ENCODE data around the gene ELP6.
"Not testable (repeated sequence)": the region's sequence is repeated elsewhere in the genome, so short reads cannot be mapped to it uniquely, and the experiment has no call there.

Gene ELP6

DNA sequence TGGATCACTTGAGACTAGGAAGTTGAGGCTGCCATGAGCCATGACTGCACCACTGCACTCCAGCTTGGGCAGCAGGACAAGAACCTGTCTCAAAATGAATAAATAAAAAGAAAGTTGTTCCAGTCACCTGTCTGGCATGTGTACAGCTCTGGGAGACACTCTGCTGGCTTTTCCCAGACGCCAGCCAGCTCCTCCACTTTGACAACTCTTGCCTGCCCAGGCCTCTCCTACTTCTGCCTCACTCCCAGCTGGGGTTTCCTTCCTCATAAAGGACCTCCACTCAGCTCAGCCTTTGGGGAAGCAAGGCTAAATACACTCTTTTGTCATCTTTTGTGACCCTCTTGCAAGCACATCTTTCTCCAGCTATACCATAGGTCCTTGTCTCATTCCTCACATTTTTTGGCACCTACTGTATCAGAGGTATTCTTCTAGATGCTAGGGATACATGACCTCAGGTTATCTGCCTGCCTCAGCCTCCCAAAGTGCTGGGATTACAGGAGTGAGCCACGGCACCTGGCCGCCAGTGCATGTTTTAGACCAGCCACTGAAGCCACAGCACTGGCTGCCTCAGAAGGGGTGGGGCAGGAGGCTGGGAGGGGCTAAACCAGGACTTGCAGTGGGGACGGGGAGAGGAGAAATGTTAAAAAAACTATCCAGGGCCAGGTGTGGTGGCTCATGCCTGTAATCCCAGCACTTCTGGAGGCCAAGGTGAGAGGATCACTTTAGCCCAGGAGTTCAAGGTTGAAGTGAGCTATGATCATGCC lies 10.0 kb upstream of the ELP6 start:
- DNase-seq = no peak
- Mint-ChIP-seq H3K27me3 (no peaks in the 10 kb centered on the region), H3K36me3 (peaks cover 0 to 3% of the 10 kb centered on the region in 2 donors), H3K4me3 (no peak overlapping the region), H3K27ac (no peak overlapping the region), H3K4me1 (peaks cover 8 to 17% of the 10 kb centered on the region in 2 donors), H3K9me3 (peaks cover 4 to 5% of the 10 kb centered on the region in 2 donors)
- no peak for ATAC-seq (replicated peaks)

DNA sequence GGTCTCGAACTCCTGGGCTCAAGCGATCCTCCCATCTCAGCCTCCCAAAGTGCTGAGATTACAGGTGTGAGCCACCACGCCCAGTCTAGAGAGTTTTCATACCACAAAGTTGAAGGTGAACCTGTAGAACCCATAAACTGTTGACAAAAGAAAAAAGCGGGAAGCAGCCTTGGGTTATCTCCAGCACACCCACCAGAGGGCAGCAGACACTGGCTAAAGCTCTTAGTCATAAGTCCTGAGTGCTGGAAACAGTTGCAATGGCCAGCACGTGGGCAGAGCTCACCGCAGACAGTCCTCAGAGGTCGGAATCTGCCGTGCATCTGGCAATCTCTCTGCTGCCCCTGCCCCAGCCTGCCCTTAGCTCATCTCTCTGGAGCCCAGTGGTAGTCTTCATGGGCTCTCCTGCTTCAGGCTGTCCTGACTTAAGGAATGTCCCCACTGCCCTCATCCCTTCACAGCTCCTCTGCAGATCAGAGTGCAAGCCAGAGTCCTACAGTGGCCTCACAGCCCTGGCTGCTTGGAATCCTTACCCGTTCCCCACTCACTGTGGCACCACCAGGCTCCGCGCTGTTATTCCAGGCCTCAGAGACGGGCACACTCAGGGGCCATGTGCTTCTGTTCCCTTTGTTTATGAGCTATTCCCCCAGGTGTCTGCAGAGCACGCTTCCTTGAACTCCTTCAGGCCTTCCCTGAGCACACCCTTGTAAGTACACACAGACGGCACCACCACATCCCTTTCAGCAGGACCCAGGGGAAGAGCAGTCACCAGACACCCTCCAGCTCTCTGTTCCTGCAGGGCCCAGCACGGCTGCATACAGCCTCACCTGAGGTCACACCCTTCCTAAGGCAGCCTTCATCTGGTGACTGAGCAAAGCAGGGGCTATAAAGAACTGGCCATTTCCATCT lies 8.8 kb upstream of the ELP6 start:
- Mint-ChIP-seq H3K4me1 (peaks cover 8 to 17% of the 10 kb centered on the region in 2 donors), H3K9me3 (no peaks in the 10 kb centered on the region), H3K36me3 (no peaks in the 10 kb centered on the region), H3K27ac (no peak overlapping the region), H3K4me3 (no peak overlapping the region), H3K27me3 (no peaks in the 10 kb centered on the region)
- ATAC-seq (replicated peaks) = peak; percentile 98
- DNase-seq = peak; percentile 73

GRCh38 chr3:47520756-47521155 lies 7.2 kb upstream of the ELP6 start:
- ATAC-seq (replicated peaks) (no peak), DNase-seq (no peak)
- peaks cover 6 to 14% of the 10 kb centered on the region in 2 donors for H3K4me1 Mint-ChIP-seq
- H3K36me3 Mint-ChIP-seq = no peaks in the 10 kb centered on the region
- no peak overlapping the region for H3K4me3 Mint-ChIP-seq
- no peaks in the 10 kb centered on the region for H3K9me3 Mint-ChIP-seq
- no peaks in the 10 kb centered on the region for H3K27me3 Mint-ChIP-seq
- H3K27ac Mint-ChIP-seq = no peak overlapping the region

GRCh38 chr3:47517937-47518336 lies 4.4 kb upstream of the ELP6 start:
- no peaks in the 10 kb centered on the region for H3K27me3 Mint-ChIP-seq
- ATAC-seq (replicated peaks) (no peak), DNase-seq (no peak)
- H3K4me3 Mint-ChIP-seq = no peak overlapping the region
- peaks cover 0 to 3% of the 10 kb centered on the region in 2 donors for H3K36me3 Mint-ChIP-seq
- H3K27ac Mint-ChIP-seq = no peak overlapping the region
- H3K4me1 Mint-ChIP-seq = peaks cover 6 to 21% of the 10 kb centered on the region in 2 donors
- H3K9me3 Mint-ChIP-seq = no peaks in the 10 kb centered on the region

GRCh38 chr3:47515864-47516319 lies 2.4 kb upstream of the ELP6 start:
- no peak for ATAC-seq (replicated peaks)
- Mint-ChIP-seq H3K4me3 (no peak overlapping the region), H3K4me1 (peaks cover 12 to 16% of the 10 kb centered on the region in 2 donors), H3K27ac (no peak overlapping the region), H3K27me3 (no peaks in the 10 kb centered on the region), H3K9me3 (no peaks in the 10 kb centered on the region), H3K36me3 (peaks cover 0 to 3% of the 10 kb centered on the region in 2 donors)
- DNase-seq = no peak

GRCh38 chr3:47515100-47515499 lies 1.6 kb upstream of the ELP6 start:
- DNase-seq (no peak), ATAC-seq (replicated peaks) (no peak)
- no peaks in the 10 kb centered on the region for H3K27me3 Mint-ChIP-seq
- H3K4me1 Mint-ChIP-seq = peaks cover 12 to 16% of the 10 kb centered on the region in 2 donors
- H3K27ac Mint-ChIP-seq = peak overlapping the region; percentile 95
- H3K9me3 Mint-ChIP-seq = no peaks in the 10 kb centered on the region
- peak overlapping the region; percentile 65 to 83 for H3K4me3 Mint-ChIP-seq
- peaks cover 4 to 8% of the 10 kb centered on the region in 2 donors for H3K36me3 Mint-ChIP-seq

DNA sequence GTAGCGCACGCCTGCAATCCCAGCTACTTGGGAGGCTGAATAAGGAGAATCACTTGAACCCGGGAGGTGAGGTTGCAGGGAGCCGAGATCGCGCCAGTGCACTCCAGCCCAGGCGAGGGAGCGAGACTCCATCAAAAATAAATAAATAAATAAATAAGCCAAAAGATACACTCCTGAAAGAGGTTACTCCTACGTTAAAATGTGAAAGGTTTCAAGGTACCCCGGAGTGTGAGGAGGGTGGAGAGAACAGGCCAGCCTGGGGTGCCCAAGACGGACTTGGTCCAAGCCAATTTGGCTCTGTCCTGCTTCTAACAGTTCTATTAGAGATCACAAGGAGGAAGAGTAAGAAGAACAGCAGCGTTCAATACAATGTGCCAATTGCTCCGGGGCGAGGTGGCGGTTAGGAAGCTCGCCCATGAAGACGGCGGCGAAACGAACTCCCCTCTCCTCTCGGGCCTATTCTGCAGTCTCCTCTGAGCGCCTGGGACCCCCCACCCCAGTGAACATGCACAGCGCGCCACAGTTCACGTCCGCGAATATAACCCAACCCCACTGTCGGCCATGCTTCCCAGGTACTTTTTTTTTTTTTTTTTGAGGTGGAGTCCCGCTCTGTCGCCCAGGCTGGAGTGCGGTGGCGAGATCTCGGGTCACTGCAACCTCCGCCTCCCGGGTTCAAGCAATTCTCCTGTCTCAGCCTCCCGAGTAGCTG lies 942 bp downstream of the ELP6 start:
- Mint-ChIP-seq H3K9me3 (no peaks in the 10 kb centered on the region), H3K27me3 (no peaks in the 10 kb centered on the region), H3K4me1 (peaks cover 12 to 16% of the 10 kb centered on the region in 2 donors), H3K4me3 (peak overlapping the region; percentile 89 to 94), H3K27ac (peak overlapping the region; percentile 99), H3K36me3 (peaks cover 12 to 18% of the 10 kb centered on the region in 2 donors)
- ATAC-seq (replicated peaks) (peak; percentile 26 to 28), DNase-seq (no peak)

- not testable (repeated sequence) for ATAC-seq (replicated peaks); DNase-seq; H3K27ac Mint-ChIP-seq; H3K4me1 Mint-ChIP-seq; H3K27me3 Mint-ChIP-seq; H3K9me3 Mint-ChIP-seq; H3K4me3 Mint-ChIP-seq
- H3K36me3 Mint-ChIP-seq = peaks cover 25 to 48% of the 10 kb centered on the region in 2 donors
Observed at GRCh38 chr3:47505267-47505666, 8.2 kb downstream of the ELP6 start.

GRCh38 chr3:47504113-47504512 lies 9.4 kb downstream of the ELP6 start:
- H3K27ac Mint-ChIP-seq = no peak overlapping the region
- H3K9me3 Mint-ChIP-seq = no peaks in the 10 kb centered on the region
- peaks cover 22 to 51% of the 10 kb centered on the region in 2 donors for H3K36me3 Mint-ChIP-seq
- H3K4me3 Mint-ChIP-seq = no peak overlapping the region
- no peaks in the 10 kb centered on the region for H3K27me3 Mint-ChIP-seq
- ATAC-seq (replicated peaks) (no peak), DNase-seq (no peak)
- peaks cover 0 to 2% of the 10 kb centered on the region in 2 donors for H3K4me1 Mint-ChIP-seq

DNA sequence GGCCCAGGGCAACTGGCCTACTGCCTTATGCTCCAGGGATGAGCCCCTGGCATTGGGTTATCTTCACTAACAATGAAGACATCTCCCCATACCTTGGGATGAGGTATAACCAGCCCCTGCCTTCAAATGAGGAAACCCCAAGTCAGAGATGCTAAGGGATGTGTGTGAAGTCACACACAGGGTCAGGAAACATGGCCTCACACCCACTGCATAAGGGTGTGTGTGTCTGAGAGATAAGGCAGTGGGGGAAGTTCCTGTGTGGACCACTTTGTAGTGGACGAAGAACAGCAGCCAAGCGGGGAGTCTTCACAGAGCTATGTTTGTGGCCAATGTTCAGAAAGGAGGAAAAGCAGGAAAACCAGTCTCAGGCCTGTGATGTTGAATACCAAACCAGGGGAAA lies 10.5 kb downstream of the ELP6 start:
- Mint-ChIP-seq H3K27me3 (no peaks in the 10 kb centered on the region), H3K4me3 (no peak overlapping the region), H3K4me1 (peaks cover 0 to 2% of the 10 kb centered on the region in 2 donors), H3K36me3 (peaks cover 27 to 58% of the 10 kb centered on the region in 2 donors), H3K9me3 (no peaks in the 10 kb centered on the region), H3K27ac (no peak overlapping the region)
- ATAC-seq (replicated peaks) (no peak), DNase-seq (no peak)

GRCh38 chr3:47496892-47497291 lies 16.6 kb downstream of the ELP6 start:
- H3K4me3 Mint-ChIP-seq = no peak overlapping the region
- DNase-seq (no peak), ATAC-seq (replicated peaks) (no peak)
- no peak overlapping the region for H3K27ac Mint-ChIP-seq
- H3K27me3 Mint-ChIP-seq = no peaks in the 10 kb centered on the region
- H3K4me1 Mint-ChIP-seq = peaks cover 3 to 7% of the 10 kb centered on the region in 2 donors
- peaks cover 26 to 45% of the 10 kb centered on the region in 2 donors for H3K36me3 Mint-ChIP-seq
- H3K9me3 Mint-ChIP-seq = no peaks in the 10 kb centered on the region

- DNase-seq (no peak), ATAC-seq (replicated peaks) (no peak)
- Mint-ChIP-seq H3K36me3 (peaks cover 24 to 38% of the 10 kb centered on the region in 2 donors), H3K27me3 (no peaks in the 10 kb centered on the region), H3K4me1 (peaks cover 3 to 17% of the 10 kb centered on the region in 2 donors), H3K4me3 (no peak overlapping the region), H3K27ac (no peak overlapping the region), H3K9me3 (no peaks in the 10 kb centered on the region)
Observed at GRCh38 chr3:47495886-47496285, 17.6 kb downstream of the ELP6 start.

DNA sequence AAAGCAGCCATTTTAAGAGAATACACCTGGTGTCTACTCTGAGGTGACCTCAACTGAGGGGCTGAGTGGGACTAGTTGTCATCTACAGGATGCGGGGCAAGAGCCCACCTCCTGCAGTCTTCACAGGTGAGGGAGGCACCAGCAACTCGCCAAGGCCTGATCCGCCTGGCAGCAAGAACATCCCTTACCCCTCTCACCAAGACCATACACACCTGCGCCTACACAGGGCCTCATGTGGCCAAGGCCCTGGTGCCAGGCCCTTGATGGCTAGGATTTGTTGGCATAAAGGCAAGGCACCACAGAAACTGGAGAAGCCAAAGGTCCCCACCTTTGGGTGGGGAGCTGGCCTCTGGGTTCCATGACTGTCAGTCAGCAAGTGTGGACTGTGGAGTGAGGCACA lies 18.4 kb downstream of the ELP6 start:
- no peak overlapping the region for H3K27ac Mint-ChIP-seq
- H3K9me3 Mint-ChIP-seq = no peaks in the 10 kb centered on the region
- no peak overlapping the region for H3K4me3 Mint-ChIP-seq
- H3K27me3 Mint-ChIP-seq = no peaks in the 10 kb centered on the region
- no peak for ATAC-seq (replicated peaks)
- H3K4me1 Mint-ChIP-seq = peaks cover 5 to 18% of the 10 kb centered on the region in 2 donors
- no peak for DNase-seq
- H3K36me3 Mint-ChIP-seq = peaks cover 22 to 37% of the 10 kb centered on the region in 2 donors

DNA sequence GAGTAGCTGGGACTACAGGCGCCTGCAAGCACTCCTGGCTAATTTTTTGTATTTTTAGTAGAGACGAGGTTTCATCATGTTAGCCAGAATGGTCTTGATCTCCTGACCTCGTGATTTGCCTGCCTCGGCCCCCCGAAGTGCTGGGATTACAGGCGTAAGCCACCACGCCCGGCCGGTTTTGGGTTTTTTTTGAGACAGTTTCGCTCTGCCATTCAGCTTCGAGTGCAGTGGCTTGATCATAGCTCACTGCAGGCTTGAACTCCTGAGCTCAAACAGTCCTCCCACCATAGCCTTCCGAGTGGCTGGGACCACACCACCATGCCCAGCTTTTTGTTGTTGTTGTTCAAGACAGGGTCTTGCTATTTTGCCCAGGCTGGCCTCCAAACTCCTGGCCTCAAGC lies 21.7 kb downstream of the ELP6 start:
- Mint-ChIP-seq H3K4me1 (peaks cover 5 to 18% of the 10 kb centered on the region in 2 donors), H3K9me3 (no peaks in the 10 kb centered on the region), H3K36me3 (peaks cover 17 to 23% of the 10 kb centered on the region in 2 donors), H3K27ac (peak overlapping the region; percentile 59), H3K4me3 (no peak overlapping the region), H3K27me3 (no peaks in the 10 kb centered on the region)
- DNase-seq (no peak), ATAC-seq (replicated peaks) (peak in 1 of 2 donors; percentile 53)

Data from stimulated activated naive B cell treated with anti-CD40 and anti-IgM and Interleukin-4, amounts not matched to agents 10 μg/mL and 1 μg/mL and 100 μg/mL, for 72 hours (primary cell).